HepG2 (cell line): Measurements from ENCODE around the gene TAS1R3. TPM values are rescaled to one million over a fixed set of nuclear protein-coding genes. Genes with fewer than 3 reads are reported as not detected.

ENCODE experiments used
- AGO1 ChIP-seq: fragments of 200-400 bp; formaldehyde crosslinking; IDR thresholded peaks from 2 replicates; pipeline ENCODE4 v1.6.1; 2017; ENCODE audit warnings: mild to moderate bottlenecking, low read depth, low read length, moderate library complexity; ENCODE audit not compliant: poor library complexity, severe bottlenecking
- CSRNP1 ChIP-seq: sonication (generic); formaldehyde crosslinking; IDR thresholded peaks from 2 replicates; pipeline ENCODE4 v1.8.1; 2023; ENCODE audit warnings: mild to moderate bottlenecking, missing genetic modification reagents
- DRAP1 ChIP-seq: IDR thresholded peaks from 2 replicates; pipeline ENCODE4 v1.6.1; 2016; ENCODE audit warnings: missing genetic modification reagents, missing compliant biosample characterization
- ELF1 ChIP-seq: sonication (generic); formaldehyde crosslinking; IDR thresholded peaks from 2 replicates; pipeline ENCODE4 v1.4.0; 2020; ENCODE audit warnings: missing genetic modification reagents
- FOXP4 ChIP-seq: sonication (generic); formaldehyde crosslinking; IDR thresholded peaks from 2 replicates; pipeline ENCODE4 v1.4.0; 2020; ENCODE audit warnings: missing genetic modification reagents
- JUNB ChIP-seq: sonication (generic); formaldehyde crosslinking; IDR thresholded peaks from 2 replicates; pipeline ENCODE4 v1.8.0; 2022; ENCODE audit warnings: missing genetic modification reagents, mild to moderate bottlenecking, borderline replicate concordance
- KDM5B ChIP-seq: sonication (generic); formaldehyde crosslinking; IDR thresholded peaks from 2 replicates; pipeline ENCODE4 v1.4.0; 2020; ENCODE audit warnings: missing genetic modification reagents, mild to moderate bottlenecking, borderline replicate concordance
- MZF1 ChIP-seq: sonication (generic); formaldehyde crosslinking; IDR thresholded peaks from 2 replicates; pipeline ENCODE4 v1.8.1; 2023; ENCODE audit warnings: mild to moderate bottlenecking, missing genetic modification reagents, borderline replicate concordance
- POLR2AphosphoS5 ChIP-seq: IDR thresholded peaks from 2 replicates; pipeline ENCODE4 v1.6.1; 2012; ENCODE audit warnings: low read depth, low read length
- PPARG ChIP-seq: conservative IDR thresholded peaks from 2 replicates; pipeline ENCODE4 v1.6.1; 2016; ENCODE audit warnings: missing biosample characterization, missing genetic modification reagents
- RXRA ChIP-seq: sonication (generic); formaldehyde crosslinking; IDR thresholded peaks from 2 replicates; pipeline ENCODE4 v1.5.1; 2020; ENCODE audit warnings: missing genetic modification reagents
- SETDB1 ChIP-seq: sonication (generic); formaldehyde crosslinking; IDR thresholded peaks from 2 replicates; pipeline ENCODE4 v1.5.1; 2020; ENCODE audit warnings: missing genetic modification reagents, mild to moderate bottlenecking, borderline replicate concordance
- SIX1 ChIP-seq: sonication (generic); formaldehyde crosslinking; IDR thresholded peaks from 2 replicates; pipeline ENCODE4 v1.4.0; 2020; ENCODE audit warnings: missing genetic modification reagents, borderline replicate concordance
- TARDBP ChIP-seq: sonication (generic); formaldehyde crosslinking; IDR thresholded peaks from 2 replicates; pipeline ENCODE4 v1.8.0; 2022; ENCODE audit warnings: mild to moderate bottlenecking, missing genetic modification reagents
- ZBTB43 ChIP-seq: sonication (generic); formaldehyde crosslinking; conservative IDR thresholded peaks from 2 replicates; pipeline ENCODE4 v1.4.0; 2020; ENCODE audit warnings: missing genetic modification reagents
- ZNF10 ChIP-seq: sonication (generic); formaldehyde crosslinking; IDR thresholded peaks from 2 replicates; pipeline ENCODE4 v1.4.0; 2020; ENCODE audit warnings: mild to moderate bottlenecking, low read depth, missing genetic modification reagents, borderline replicate concordance
- ZNF337 ChIP-seq: sonication (generic); formaldehyde crosslinking; IDR thresholded peaks from 2 replicates; pipeline ENCODE4 v1.5.1; 2020; ENCODE audit warnings: missing genetic modification reagents, low read depth, mild to moderate bottlenecking, borderline replicate concordance
- ZNF576 ChIP-seq: sonication (generic); formaldehyde crosslinking; IDR thresholded peaks from 2 replicates; pipeline ENCODE4 v1.4.0; 2020; ENCODE audit warnings: mild to moderate bottlenecking, missing genetic modification reagents
- ZNF761 ChIP-seq: sonication (generic); formaldehyde crosslinking; conservative IDR thresholded peaks from 2 replicates; pipeline ENCODE4 v1.4.0; 2020; ENCODE audit warnings: mild to moderate bottlenecking, missing genetic modification reagents
- ZNF784 ChIP-seq: sonication (generic); formaldehyde crosslinking; IDR thresholded peaks from 2 replicates; pipeline ENCODE4 v1.5.1; 2020; ENCODE audit warnings: missing genetic modification reagents, mild to moderate bottlenecking, borderline replicate concordance
- ZNF878 ChIP-seq: sonication (generic); formaldehyde crosslinking; IDR thresholded peaks from 2 replicates; pipeline ENCODE4 v1.8.1; 2023; ENCODE audit warnings: mild to moderate bottlenecking, missing genetic modification reagents, moderate library complexity
- ZSCAN22 ChIP-seq: sonication (generic); formaldehyde crosslinking; IDR thresholded peaks from 2 replicates; pipeline ENCODE4 v1.4.0; 2020; ENCODE audit warnings: mild to moderate bottlenecking, missing genetic modification reagents
- polyA plus RNA-seq, 8 experiments: library from polyadenylated mRNA; depleted of rRNA in 3 of 8; stranded (reverse) in 7 of 8; unstranded in 1 of 8; fragments of >200 nt; fragmentation: Illumina TruSeq in 4 of 8; extraction: Trizol in 4 of 8; gene quantifications; 2 replicates each; pipeline versions ENCODE4 v1.2.1 to v1.2.3, GENCODE V29; 2011 to 2016; ENCODE audit warnings: low read depth in 4 of 8, missing spikeins in 1 of 8, mixed read lengths in 1 of 8; ENCODE audit not compliant: insufficient read depth in 1 of 8
- total RNA-seq, 5 experiments: library from RNA; depleted of rRNA; stranded (reverse); fragments of >200 nt; fragmentation: Illumina TruSeq; extraction: Trizol; gene quantifications; 2 replicates each; pipeline ENCODE4 v1.2.3, GENCODE V29; 2016; ENCODE audit warnings: low read depth in 1 of 5

Gene TAS1R3
- total and polyA plus RNA-seq, 2 of the 13 experiments (the other 11 are each of a cell fraction or from before 2014, with no cell fraction given) = 0.13 to 0.15 TPM

- TF ChIP-seq DRAP1 (CRISPR knock-in tag) (peak; percentile 60), RXRA (CRISPR knock-in tag) (peak; percentile 45; the same call in 1 of the 2 replicates), SETDB1 (CRISPR knock-in tag) (no peak), ZNF878 (CRISPR knock-in tag) (no peak), ZNF784 (CRISPR knock-in tag) (0 out of 2 replicates have a peak, but pooled peaks have one; percentile 27), TARDBP (peak; percentile 61; the same call in 1 of the 2 replicates), SIX1 (no peak), KDM5B (0 out of 2 replicates have a peak, but pooled peaks have one; percentile 12), AGO1 (peak; percentile 92), POLR2AphosphoS5 (peak; percentile 44; the same call in 1 of the 2 replicates), MZF1 (CRISPR knock-in tag) (0 out of 2 replicates have a peak, but pooled peaks have one; percentile 17), FOXP4 (CRISPR knock-in tag) (no peak), ZBTB43 (CRISPR knock-in tag) (0 out of 2 replicates have a peak, but pooled peaks have one; percentile 20), JUNB (CRISPR knock-in tag) (no peak), ZNF576 (CRISPR knock-in tag) (no peak), ZSCAN22 (CRISPR knock-in tag) (peak; percentile 40; the same call in 1 of the 2 replicates), PPARG (CRISPR knock-in tag) (no peak), ELF1 (CRISPR knock-in tag) (no peak; the same call in 1 of the 2 replicates), ZNF761 (CRISPR knock-in tag) (0 out of 2 replicates have a peak, but pooled peaks have one; percentile 32), ZNF337 (0 out of 2 replicates have a peak, but pooled peaks have one; percentile 68), ZNF10 (no peak), CSRNP1 (CRISPR knock-in tag) (peak; percentile 83)
Measured at GRCh38 chr1:1358433-1359271, 27.6 kb downstream of the TAS1R3 start, which contains the start of gene MXRA8 (continued).
